PC-3 (cell line): ENCODE data around the gene SMIM10L1. TPM values are rescaled to one million over a fixed set of nuclear protein-coding genes. Genes with fewer than 3 reads are reported as not detected.

Experiments
- ATAC-seq: fragments of 200-7000 bp; cut with Tn5 transposase; 2 replicates; pipeline ENCODE4 v1.9.1; 2020; ENCODE audit warnings: mild to moderate bottlenecking, moderate library complexity
- BruUV-seq: library from RNA; stranded (reverse); fragments of 400-500 nt; replicated peaks from 2 replicates; lab custom pipeline; 2021; lab: Mats Ljungman, UMichigan
- CTCF ChIA-PET: fragments of 300-600 bp; sonication (Branson Sonifier 250); formaldehyde crosslinking; loops from one replicate; lab custom pipeline; 2022; ENCODE audit warnings: antibody characterized with exemption; lab: Charles Lee
- POLR2A ChIA-PET: fragments of 300-600 bp; sonication (Branson Sonifier 250); formaldehyde crosslinking; loops from one replicate; lab custom pipeline; 2022; ENCODE audit warnings: antibody characterized with exemption; ENCODE audit not compliant: unreplicated experiment; lab: Charles Lee
- DNase-seq: peaks from one replicate; pipeline ENCODE4 v3.0.0-alpha.2; 2015
- H2AFZ ChIP-seq: fragments of 300-600 bp; sonication (generic); 2 replicates; pipeline ENCODE4 v1.6.0; 2016; ENCODE audit warnings: antibody characterized with exemption, low read length
- H3F3A ChIP-seq: fragments of 300-600 bp; sonication (generic); one replicate; pipeline ENCODE4 v1.6.0; 2017; ENCODE audit warnings: antibody characterized with exemption, low read length, control low read depth, mild to moderate bottlenecking; ENCODE audit not compliant: unreplicated experiment
- H3K27ac ChIP-seq: fragments of 300-600 bp; sonication (generic); 2 replicates; pipeline ENCODE4 v1.5.1; 2016; ENCODE audit warnings: mild to moderate bottlenecking, low read length
- H3K27me3 ChIP-seq: fragments of 300-600 bp; sonication (generic); 2 replicates; pipeline ENCODE4 v1.6.1; 2016; ENCODE audit warnings: low read length, mixed read lengths
- H3K36me3 ChIP-seq: fragments of 300-600 bp; sonication (generic); 2 replicates; pipeline ENCODE4 v1.6.1; 2016; ENCODE audit warnings: low read depth, mixed run types, low read length, mixed read lengths
- H3K4me1 ChIP-seq: fragments of 300-600 bp; sonication (generic); 2 replicates; pipeline ENCODE4 v1.5.1; 2016; ENCODE audit warnings: low read length; ENCODE audit not compliant: insufficient read depth
- H3K4me2 ChIP-seq: fragments of 300-600 bp; sonication (generic); 2 replicates; pipeline ENCODE4 v1.6.0; 2016; ENCODE audit warnings: low read length
- H3K4me3 ChIP-seq: fragments of 300-600 bp; sonication (generic); 2 replicates; pipeline ENCODE4 v1.5.1; 2016; ENCODE audit warnings: mild to moderate bottlenecking, low read length, mixed read lengths
- H3K79me2 ChIP-seq: fragments of 300-600 bp; sonication (generic); 2 replicates; pipeline ENCODE4 v1.6.1; 2017; ENCODE audit warnings: low read length, mixed read lengths
- H3K9ac ChIP-seq: fragments of 300-600 bp; sonication (generic); 2 replicates; pipeline ENCODE4 v1.6.0; 2016; ENCODE audit warnings: mild to moderate bottlenecking, low read length
- H3K9me2 ChIP-seq: fragments of 300-600 bp; sonication (generic); replicated peaks from 2 replicates; pipeline ENCODE4 v1.6.1; 2016; ENCODE audit warnings: mixed run types, low read length, mixed read lengths
- H3K9me3 ChIP-seq: fragments of 300-600 bp; sonication (generic); 2 replicates; pipeline ENCODE4 v1.6.1; 2016; ENCODE audit warnings: low read length, mixed read lengths
- H4K20me1 ChIP-seq: fragments of 300-600 bp; sonication (generic); 2 replicates; pipeline ENCODE4 v1.6.1; 2016; ENCODE audit warnings: low read length, mixed read lengths
- EZH2 ChIP-seq: fragments of 300-600 bp; sonication (generic); IDR thresholded peaks from one replicate; pipeline ENCODE4 v1.6.1; 2017; ENCODE audit warnings: antibody characterized with exemption, mild to moderate bottlenecking, low read length; ENCODE audit not compliant: unreplicated experiment
- EZH2phosphoT487 ChIP-seq: fragments of 300-600 bp; sonication (generic); IDR thresholded peaks from 2 replicates; pipeline ENCODE4 v1.6.1; 2018; ENCODE audit warnings: mild to moderate bottlenecking, antibody characterized with exemption, low read length, borderline replicate concordance
- intact Hi-C: fragments of 100-400 bp; cut with micrococcal nuclease; formaldehyde crosslinking; loops from 2 replicates; pipeline ENCODE4 v1.9.0; 2023
- total RNA-seq: library from RNA; depleted of rRNA; stranded (reverse); fragments of >200 nt; gene quantifications from 2 replicates; pipeline ENCODE4 v1.2.3, GENCODE V29; 2014
- TF ChIP-seq, protein P1 (sequence below): fragments of 300-600 bp; sonication (generic); conservative IDR thresholded peaks from 2 replicates; pipeline ENCODE4 v1.5.1; 2017; ENCODE audit warnings: antibody characterized with exemption, low read depth, mild to moderate bottlenecking, low read length

Gene SMIM10L1
- total RNA-seq, 1 experiment from 2014 or later = 9.7 TPM

DNA sequence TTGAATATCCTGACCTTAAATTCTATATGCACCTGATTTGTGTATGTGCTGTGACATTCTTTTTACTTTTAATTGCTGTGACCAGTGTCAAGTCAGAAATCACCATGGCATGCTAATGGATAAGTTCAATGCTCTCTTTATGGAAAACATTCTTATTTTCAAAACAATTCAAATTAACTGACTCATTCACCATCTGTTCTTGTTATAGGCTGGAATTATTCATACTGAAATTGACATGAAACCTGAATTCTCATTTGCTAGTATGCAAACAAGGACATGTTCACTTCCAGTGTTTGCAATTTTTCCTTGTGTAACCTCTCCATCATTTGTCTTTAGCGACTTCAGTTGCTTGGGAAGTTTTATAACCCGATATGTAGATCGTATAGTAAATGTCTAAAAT, 36.7 kb upstream of the SMIM10L1 start, which contains the start of gene TAS2R30:
TAS2R30 (minus strand) TSS at position 340 of the 400 bp plus-strand sequence. CDS start 400 bp downstream, outside the sequence.
- ATAC-seq (no peak), DNase-seq (no peak)
- BruUV-seq = no TSS peak
- no peak within 1 kb of the TSS for H3K4me2 ChIP-seq
- no peak within 1 kb of the TSS for H2AFZ ChIP-seq
- H3K27me3 ChIP-seq = no peaks in the 10 kb centered on the region
- no peaks in the 10 kb centered on the region for H3K36me3 ChIP-seq
- TF ChIP-seq, protein P1, sequence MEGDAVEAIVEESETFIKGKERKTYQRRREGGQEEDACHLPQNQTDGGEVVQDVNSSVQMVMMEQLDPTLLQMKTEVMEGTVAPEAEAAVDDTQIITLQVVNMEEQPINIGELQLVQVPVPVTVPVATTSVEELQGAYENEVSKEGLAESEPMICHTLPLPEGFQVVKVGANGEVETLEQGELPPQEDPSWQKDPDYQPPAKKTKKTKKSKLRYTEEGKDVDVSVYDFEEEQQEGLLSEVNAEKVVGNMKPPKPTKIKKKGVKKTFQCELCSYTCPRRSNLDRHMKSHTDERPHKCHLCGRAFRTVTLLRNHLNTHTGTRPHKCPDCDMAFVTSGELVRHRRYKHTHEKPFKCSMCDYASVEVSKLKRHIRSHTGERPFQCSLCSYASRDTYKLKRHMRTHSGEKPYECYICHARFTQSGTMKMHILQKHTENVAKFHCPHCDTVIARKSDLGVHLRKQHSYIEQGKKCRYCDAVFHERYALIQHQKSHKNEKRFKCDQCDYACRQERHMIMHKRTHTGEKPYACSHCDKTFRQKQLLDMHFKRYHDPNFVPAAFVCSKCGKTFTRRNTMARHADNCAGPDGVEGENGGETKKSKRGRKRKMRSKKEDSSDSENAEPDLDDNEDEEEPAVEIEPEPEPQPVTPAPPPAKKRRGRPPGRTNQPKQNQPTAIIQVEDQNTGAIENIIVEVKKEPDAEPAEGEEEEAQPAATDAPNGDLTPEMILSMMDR = no peak
- TF ChIP-seq EZH2phosphoT487 (no peak), EZH2 (no peak)
- no peak within 1 kb of the TSS for H3K9ac ChIP-seq
- no peaks in the 10 kb centered on the region for H3K4me1 ChIP-seq
- no peaks in the 10 kb centered on the region for H3K9me2 ChIP-seq
- no peaks in the 10 kb centered on the region for H3K9me3 ChIP-seq
- CTCF ChIA-PET = no interaction called here
- H3K27ac ChIP-seq = no peak within 1 kb of the TSS
- intact Hi-C loops = no loop called here
- POLR2A ChIA-PET = no interaction called here
- H3K79me2 ChIP-seq = peaks cover 3% of the 10 kb centered on the region; the same call in 1 of the 2 replicates
- H4K20me1 ChIP-seq = no peaks in the 10 kb centered on the region
- no peaks in the 10 kb centered on the region for H3F3A ChIP-seq
- no peak within 1 kb of the TSS for H3K4me3 ChIP-seq

DNA sequence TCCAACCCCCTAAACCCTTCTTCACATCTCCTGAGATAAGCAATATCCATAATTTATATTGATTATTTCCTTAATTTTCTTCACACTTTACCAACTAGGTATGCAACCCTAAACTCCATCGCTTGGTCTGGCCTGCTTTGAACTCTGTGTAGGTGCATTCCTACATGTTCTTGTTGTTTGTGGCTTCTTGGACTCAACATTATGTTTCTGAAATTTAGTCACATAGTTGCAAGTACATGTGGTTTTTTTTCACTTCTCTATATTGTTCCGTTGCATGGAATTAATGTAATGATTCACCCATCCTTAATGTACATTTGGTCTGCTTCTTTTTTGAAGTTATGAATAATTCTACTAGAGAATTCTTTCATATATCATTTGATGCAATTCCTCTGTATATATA, 34.9 kb upstream of the SMIM10L1 start:
- no peak overlapping the region for H3K4me2 ChIP-seq
- no peaks in the 10 kb centered on the region for H3K27me3 ChIP-seq
- no peak overlapping the region for H3K27ac ChIP-seq
- H4K20me1 ChIP-seq = no peaks in the 10 kb centered on the region
- no peaks in the 10 kb centered on the region for H3K9me2 ChIP-seq
- no peak overlapping the region for H3K9ac ChIP-seq
- no peaks in the 10 kb centered on the region for H3K9me3 ChIP-seq
- H3K36me3 ChIP-seq = no peaks in the 10 kb centered on the region
- no peak for DNase-seq
- no peak overlapping the region for H2AFZ ChIP-seq
- CTCF ChIA-PET = no interaction called here
- BruUV-seq = no TSS peak
- intact Hi-C loops = no loop called here
- H3K4me1 ChIP-seq = no peaks in the 10 kb centered on the region
- peaks cover 17% of the 10 kb centered on the region; the same call in 1 of the 2 replicates for H3K79me2 ChIP-seq
- TF ChIP-seq EZH2 (no peak), EZH2phosphoT487 (no peak)
- TF ChIP-seq, protein P1 = no peak
- no peaks in the 10 kb centered on the region for H3F3A ChIP-seq
- POLR2A ChIA-PET = no interaction called here
- no peak overlapping the region for H3K4me3 ChIP-seq
- ATAC-seq = no peak

DNA sequence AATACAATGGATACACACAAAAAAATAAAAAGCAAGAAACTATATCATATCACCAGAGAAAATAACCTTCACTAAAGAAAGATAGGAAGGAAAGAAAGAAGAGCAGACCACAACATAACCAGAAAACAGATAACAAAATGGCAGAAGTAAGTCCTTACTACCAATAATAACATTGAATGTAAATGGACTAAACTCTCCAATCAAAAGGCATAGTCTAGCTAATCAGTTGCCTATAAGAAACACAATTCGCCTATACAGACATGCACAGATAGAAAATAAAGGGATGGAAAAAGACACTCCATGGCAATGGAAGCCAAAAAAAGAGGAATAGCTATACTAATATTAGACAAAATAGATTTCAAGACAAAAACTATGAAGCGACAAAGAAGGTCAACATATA, 27.6 kb upstream of the SMIM10L1 start:
- ATAC-seq (no peak), DNase-seq (no peak)
- Histone ChIP-seq H3K4me2 (no peak overlapping the region), H3K4me1 (no peaks in the 10 kb centered on the region), H2AFZ (no peak overlapping the region), H3F3A (no peaks in the 10 kb centered on the region), H3K79me2 (0 out of 2 replicates have a peak, but pooled peaks cover 21% of the 10 kb centered on the region), H3K27me3 (no peaks in the 10 kb centered on the region), H3K9me3 (no peaks in the 10 kb centered on the region), H3K9ac (no peak overlapping the region), H4K20me1 (no peaks in the 10 kb centered on the region), H3K27ac (no peak overlapping the region), H3K9me2 (no peaks in the 10 kb centered on the region), H3K4me3 (no peak overlapping the region), H3K36me3 (no peaks in the 10 kb centered on the region)
- ChIA-PET POLR2A (no interaction called here), CTCF (no interaction called here)
- TF ChIP-seq, protein P1 = no peak
- no peak for TF ChIP-seq EZH2phosphoT487
- TF ChIP-seq EZH2 = no peak
- no TSS peak for BruUV-seq
- intact Hi-C loops = no loop called here
